ENCODE results near the gene WWOX. TPM values are rescaled to one million over a fixed set of nuclear protein-coding genes. Genes with fewer than 3 reads are reported as not detected.

Gene WWOX
- total and polyA plus RNA-seq, 2 donors (not counting 3 experiments of a cell fraction or from before 2014, with no cell fraction given), result 6.2 to 12.5 TPM

DNA sequence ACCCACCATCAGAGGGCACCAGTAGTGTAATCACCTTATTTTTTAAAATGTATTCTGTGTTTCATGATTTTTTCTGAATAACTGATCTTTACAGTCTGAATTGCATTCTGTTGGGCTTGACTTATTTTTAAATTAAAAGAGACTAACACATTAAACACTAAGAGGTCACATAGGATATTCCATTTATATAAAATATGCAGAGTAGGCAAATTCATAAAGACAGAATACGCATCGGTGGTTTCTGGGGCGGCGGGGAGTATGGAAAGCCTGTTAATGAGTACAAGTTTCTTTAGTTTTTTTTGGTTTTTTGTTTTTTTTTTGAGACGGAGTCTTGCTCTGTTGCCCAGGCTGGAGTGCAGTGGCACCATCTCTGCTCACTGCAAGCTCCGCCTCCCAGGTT lies 366.3 kb downstream of the WWOX start:
- Histone ChIP-seq H3K9me1 (replicated peaks; ENCODE audit: control insufficient read depth, extremely low read depth, insufficient read depth, low read length) (no peaks in the 10 kb centered on the region), H3K4me2 (ENCODE audit: insufficient read depth, low read length) (no peak overlapping the region), H3K4me1 (ENCODE audit: control insufficient read depth, extremely low read depth, insufficient read depth, low read length) (no peaks in the 10 kb centered on the region), H3K4me3 (replicated peaks in 1 of 3; ENCODE audit: insufficient read depth in 1 of 3, low read depth in 1 of 3, low read length in 3 of 3) (no peak overlapping the region), H4K20me1 (replicated peaks; ENCODE audit: control insufficient read depth, extremely low read depth, insufficient read depth, low read length) (no peaks in the 10 kb centered on the region), H3K27me3 (ENCODE audit: control insufficient read depth in 2 of 2, insufficient read depth in 2 of 2, low read length in 2 of 2) (no peaks in the 10 kb centered on the region), H3K9ac (replicated peaks; ENCODE audit: extremely low read depth, insufficient read depth, low read length) (no peak overlapping the region), H2AFZ (ENCODE audit: low read depth, low read length) (no peak overlapping the region), H3K36me3 (ENCODE audit: control insufficient read depth in 2 of 2, extremely low read depth in 1 of 2, insufficient read depth in 2 of 2, low read length in 2 of 2) (no peaks in the 10 kb centered on the region), H3K27ac (ENCODE audit: insufficient read depth, low read depth, low read length) (no peak overlapping the region), H3K9me3 (replicated peaks; ENCODE audit: control insufficient read depth, insufficient read depth, low read length) (peaks cover 2% of the 10 kb centered on the region), H3K79me2 (ENCODE audit: control insufficient read depth, insufficient read depth, low read length) (no peaks in the 10 kb centered on the region)
- intact Hi-C loops (cut with micrococcal nuclease), result no loop called here
- no peak for FAIRE-seq
- ChIA-PET CTCF (no interaction called here), POLR2A (no interaction called here)
- DNase-seq (ENCODE audit: low read depth, low spot score), result no peak
- no peak for TF ChIP-seq POLR2A (IDR thresholded peaks at IDR 0.05; ENCODE audit: low read depth, low read length)
- TF ChIP-seq, protein P1, sequence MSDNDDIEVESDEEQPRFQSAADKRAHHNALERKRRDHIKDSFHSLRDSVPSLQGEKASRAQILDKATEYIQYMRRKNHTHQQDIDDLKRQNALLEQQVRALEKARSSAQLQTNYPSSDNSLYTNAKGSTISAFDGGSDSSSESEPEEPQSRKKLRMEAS (IDR thresholded peaks at IDR 0.05; ENCODE audit: insufficient read depth, insufficient read length), result no peak
- TF ChIP-seq FOS (IDR thresholded peaks at IDR 0.05; ENCODE audit: borderline replicate concordance, insufficient read depth, low read length), result no peak
- no peak for TF ChIP-seq MYC (IDR thresholded peaks at IDR 0.05; ENCODE audit: low read depth, low read length)
- no peak for TF ChIP-seq CTCF (IDR thresholded peaks at IDR 0.05; ENCODE audit: extremely low read depth in 1 of 2, insufficient read depth in 1 of 2, low read depth in 1 of 2, low read length in 2 of 2)
- no peak for TF ChIP-seq EZH2 (IDR thresholded peaks at IDR 0.05; ENCODE audit: borderline replicate concordance, low read depth, low read length, severe bottlenecking)
- no peak for TF ChIP-seq GATA2 (IDR thresholded peaks at IDR 0.05; ENCODE audit: insufficient read depth, insufficient read length, low read depth, low read length)
- no peak for TF ChIP-seq POLR2AphosphoS5 (IDR thresholded peaks at IDR 0.05; ENCODE audit: insufficient read depth, low read depth, low read length)
- no peak for TF ChIP-seq JUN (IDR thresholded peaks at IDR 0.05; ENCODE audit: borderline replicate concordance, insufficient read depth, insufficient read length, low read depth)
- dilution Hi-C loops (cut with MboI; ENCODE audit: extremely low pct_ligation_motif_present, low sequenced_read_pairs), result no loop called here
- no TSS peak for BruUV-seq (replicated peaks)
